NOMO-1 treated with DMSO at 0.1 percent for 48 hours (cell line): ENCODE results near the gene PDE4D.
"Not testable (repeated sequence)": the region's sequence is repeated elsewhere in the genome, so short reads cannot be mapped to it uniquely, and the experiment has no call there.

Experiments used
- DNase-seq: peaks from one replicate; lab custom pipeline; 2025; ENCODE audit not compliant: unreplicated experiment; lab: John Stamatoyannopoulos, UW

The PDE4D gene

DNA sequence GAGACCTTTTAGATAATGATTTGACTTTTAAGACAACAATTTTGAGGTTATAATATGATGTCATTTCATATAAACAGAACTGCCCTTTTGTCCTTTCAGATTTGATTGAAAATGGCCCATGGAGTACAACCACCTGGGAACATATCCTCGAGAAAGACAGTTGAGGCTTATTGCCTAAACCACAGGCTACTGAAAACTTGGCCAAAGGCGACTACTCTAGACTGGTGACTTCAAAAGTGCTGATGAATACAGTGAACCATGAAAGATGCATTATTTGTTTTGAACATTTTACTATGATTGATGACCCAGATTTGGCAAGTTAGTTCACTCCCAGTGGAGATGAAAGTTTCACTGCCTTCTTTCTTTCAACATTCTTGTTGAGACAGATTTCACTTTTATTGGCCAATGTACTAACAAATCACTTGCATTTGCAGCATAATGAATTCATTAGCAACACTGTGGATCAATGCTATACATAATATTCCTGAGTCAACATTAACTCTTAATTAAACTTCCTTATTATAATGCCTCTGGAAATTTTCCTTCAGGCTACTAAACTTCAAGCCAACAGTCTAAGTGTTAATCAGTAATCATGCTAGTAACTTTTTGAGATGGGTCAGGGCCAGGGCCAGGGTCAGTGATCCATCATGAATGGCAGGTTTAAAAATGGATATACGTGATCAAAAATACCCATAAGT, 830.4 kb downstream of the PDE4D start:
- peak; percentile 9 for DNase-seq

DNA sequence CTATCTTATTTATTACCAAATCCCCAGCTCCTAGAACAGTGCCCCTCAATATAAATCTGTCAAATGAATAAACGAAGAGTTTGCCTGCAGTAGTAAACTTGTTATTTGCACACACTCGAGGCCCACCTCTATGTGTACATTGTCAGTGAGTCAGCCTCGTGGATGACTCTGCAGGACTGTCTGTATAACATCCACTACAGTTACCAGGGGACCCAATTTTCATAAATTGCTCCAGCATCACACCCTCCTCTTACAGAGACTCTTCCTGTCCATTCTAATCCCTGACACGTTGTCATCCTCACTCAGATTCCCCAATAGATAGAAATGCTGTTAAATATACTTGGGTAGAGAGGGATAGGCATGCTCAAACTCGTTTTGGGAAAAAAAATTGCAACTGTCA, 832.1 kb downstream of the PDE4D start:
- no peak for DNase-seq

DNA sequence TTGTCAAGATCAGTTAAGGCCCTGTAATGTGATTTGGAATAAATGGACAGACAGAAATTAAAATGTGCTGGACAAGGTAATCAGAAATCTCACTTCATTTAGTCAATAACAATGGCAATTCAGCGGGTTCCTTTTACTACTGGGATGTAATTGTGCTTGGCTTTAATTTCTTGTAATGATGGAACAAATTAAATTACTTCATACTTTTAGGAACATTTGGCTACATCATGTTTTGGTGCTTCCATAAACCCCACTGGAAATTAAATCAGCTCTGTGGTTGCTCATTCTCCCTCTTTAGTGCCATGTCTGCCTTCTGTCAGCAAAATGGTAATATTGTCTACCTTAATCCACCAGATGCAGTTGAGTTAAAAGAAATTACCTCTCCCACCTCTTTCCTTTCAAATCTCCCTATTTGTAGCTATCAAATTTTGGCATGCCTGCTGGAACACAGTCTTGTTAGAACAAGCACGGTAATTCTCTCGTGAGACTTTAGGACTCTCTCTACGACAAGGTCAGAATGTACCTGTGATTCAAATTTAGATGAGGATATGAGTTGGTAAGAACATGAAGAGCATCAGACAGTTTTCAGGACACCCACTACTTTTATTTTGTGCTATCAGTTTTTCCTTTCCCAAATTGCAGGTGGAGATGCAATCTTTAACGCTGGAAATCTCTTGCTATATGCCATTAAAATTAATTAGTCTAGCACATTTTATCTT, 834.4 kb downstream of the PDE4D start:
- no peak for DNase-seq

DNA sequence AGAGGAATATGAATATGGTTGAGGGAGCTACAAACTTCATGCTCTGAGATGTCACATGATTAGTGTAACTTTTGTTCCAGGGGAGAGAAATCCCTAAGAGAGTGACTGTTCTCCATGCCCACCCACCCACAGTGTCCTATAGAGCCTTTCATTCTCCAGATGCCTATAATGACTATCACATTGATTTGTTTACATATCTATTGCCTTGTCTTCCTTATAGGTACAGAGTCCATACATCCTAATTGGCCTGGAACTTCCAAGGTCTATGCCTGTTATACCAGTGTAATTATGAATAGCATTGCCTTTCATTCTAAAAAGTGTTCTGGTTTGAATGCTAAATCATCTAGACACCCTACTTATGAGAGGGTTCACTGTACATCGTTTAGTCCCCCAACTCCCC, 835.3 kb downstream of the PDE4D start:
- no peak for DNase-seq

DNA sequence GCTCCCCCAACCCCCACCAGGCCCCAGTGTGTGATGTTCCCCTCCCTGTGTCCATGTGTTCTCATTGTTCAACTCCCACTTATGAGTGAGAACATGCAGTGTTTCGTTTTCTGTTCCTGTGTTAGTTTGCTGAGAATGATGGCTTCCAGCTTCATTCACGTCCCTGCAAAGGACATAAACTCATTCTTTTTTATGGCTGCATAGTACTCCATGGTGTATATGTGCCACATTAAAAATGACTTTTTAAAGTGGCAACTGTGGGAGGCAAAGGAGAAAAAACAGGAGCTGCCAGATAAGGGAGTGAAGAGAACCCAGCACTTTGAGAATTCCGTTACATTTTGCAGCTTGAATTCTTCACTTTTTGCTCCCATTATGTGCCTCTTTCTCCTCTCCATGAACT, 836.9 kb downstream of the PDE4D start:
- not testable (repeated sequence) for DNase-seq

DNA sequence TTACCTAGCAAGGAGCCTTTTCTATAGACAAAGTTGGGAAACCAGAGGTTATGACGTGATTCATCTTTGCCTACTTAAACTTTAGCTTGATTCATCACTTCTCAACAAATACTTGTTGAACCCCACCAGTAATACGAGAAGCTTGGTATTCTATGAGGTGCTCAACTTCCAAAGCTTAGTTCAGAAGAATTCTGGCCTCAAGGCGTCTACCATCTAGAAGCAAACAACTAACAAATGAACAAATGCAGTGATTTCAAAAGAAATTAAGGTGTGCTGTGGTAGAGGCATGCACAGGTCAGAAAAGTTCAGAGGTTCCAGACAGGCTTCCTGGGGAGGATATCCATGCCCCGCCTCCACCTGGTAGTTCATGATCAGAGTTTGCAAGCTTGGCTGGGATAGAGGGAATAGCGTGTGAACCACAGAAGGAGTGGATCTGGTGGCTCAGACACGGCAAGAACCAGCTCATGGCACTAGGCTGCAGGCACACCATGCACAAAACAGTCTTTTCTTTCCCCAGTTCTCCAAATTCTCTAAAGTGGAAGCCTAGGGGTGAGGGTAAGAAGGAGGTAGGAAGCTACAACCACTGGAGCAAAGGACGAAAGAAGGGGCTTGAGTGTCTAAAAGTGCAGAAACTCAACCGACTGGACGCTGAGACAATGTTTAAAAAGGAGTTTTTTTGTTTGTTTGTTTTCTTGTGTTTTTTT, 837.6 kb downstream of the PDE4D start:
- no peak for DNase-seq

DNA sequence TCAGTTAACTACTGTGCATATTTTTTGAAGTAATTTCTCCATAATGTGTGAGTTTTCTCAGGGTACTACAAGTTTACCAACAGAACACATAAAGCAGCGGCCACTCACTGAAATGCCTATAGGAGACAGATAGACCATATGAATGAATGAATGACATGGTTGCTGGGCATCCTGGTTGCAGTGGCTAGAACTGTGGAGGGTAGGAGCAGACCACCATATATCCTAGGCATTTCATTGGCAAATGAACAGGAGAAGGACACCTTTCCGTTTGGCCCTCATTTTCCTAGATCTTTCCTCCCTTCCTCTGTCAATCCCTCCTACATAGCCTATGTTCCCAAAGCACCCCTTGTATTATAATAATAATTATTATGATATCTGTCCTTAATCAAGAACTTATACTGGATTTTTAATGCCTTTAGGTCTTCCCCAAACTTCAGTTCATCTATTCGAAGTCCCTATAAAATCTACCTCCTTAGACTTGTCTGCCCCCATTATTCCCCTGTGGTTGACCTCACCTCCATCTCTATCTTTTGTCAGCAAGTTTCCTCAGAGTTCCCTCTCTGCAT, 838.5 kb downstream of the PDE4D start:
- no peak for DNase-seq

DNA sequence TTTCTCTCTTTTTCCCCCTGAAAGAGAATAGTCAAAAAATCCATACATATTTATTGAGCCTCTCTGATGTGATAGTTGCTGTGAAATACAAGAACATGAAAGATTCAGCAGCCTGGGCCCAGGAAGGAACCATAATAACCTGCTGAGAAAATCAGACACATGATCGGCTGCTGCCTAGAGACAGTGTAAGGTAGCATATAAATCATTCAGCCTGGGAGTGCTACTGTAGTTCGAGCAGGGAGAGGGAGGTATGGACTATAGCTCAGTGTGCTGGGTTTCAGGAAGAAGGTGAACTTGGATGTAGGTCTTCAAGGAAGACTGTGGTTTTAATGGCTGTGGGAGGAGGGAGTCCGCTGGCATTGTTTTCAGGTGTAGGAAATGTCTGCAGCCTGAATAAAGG, 841.6 kb downstream of the PDE4D start:
- DNase-seq, result no peak

DNA sequence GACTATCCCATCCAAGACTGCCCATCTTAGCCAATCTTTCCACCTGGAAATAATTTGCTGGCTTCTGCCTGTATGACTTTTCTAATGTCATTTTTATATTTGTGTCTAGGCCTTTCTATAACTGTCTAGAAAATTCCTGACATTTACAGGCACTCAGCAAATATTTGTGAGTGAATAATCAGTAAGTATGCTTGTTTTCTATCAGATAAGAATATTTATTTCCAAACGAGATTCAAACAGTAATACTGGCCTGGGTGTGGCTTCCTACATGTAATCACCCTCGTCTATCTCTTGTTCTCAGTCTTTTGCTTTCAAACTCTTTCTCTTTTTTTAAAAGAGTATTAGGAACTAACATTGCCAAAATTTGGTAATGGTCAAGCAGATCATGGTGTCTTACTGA, 844.4 kb downstream of the PDE4D start:
- no peak for DNase-seq

DNA sequence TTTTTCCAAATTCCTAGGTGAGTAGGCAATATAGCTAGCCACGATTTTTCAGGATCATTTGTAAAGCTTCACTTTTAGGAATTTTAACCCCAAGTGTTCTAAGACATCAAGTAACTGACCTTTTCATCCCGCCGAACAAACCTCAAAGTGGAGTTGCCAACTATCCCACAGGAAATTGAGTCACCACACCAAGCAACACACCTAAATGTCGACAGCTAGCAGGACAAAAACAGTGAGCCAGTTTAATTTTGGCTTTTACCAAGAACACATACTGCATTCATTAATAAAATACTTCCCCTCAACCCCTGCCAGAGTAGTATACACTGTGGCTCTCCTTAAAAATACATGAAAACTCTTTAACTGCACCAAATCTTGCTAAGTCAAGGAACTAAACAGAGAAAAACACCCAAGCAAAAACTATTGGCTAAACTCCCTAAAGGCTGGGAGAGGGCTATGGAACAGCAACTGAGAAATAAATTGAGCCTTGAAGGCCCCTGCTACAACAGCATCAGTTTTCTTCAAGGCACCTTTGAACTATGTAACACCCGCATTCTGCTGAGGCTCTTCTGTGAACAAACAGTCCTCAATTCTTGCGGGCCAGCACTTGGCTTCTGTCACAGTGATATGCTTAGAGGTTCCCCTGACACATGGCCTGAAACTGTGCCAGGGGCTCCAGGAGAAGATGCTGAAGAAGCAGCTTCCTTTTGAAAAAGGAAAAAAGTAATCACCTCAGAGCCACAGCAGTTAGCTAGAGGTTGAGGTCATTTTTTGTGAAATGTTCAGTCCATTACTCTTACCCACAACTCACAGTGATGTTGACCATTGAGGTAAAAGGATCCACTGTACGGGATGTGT, 851.1 kb downstream of the PDE4D start:
- no peak for DNase-seq

DNA sequence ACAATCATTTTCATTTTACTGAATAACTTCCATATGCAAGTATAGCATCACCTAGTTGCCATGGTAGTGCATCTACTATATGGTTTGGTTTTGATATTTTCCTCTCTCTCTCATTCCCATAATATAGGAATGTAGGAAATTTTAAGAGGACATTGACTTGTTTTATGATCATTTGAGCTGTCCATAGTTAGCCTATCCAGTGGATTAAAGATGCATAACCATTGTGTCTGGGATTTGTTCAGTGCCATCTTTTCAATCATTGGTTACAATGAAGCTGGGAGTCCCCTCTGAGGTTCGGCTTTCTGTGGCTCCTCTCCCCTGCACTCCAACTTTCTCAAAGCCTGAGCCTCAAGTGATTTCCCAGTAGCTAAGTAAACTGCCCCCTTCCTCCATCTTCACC, 852.2 kb downstream of the PDE4D start:
- no peak for DNase-seq

DNA sequence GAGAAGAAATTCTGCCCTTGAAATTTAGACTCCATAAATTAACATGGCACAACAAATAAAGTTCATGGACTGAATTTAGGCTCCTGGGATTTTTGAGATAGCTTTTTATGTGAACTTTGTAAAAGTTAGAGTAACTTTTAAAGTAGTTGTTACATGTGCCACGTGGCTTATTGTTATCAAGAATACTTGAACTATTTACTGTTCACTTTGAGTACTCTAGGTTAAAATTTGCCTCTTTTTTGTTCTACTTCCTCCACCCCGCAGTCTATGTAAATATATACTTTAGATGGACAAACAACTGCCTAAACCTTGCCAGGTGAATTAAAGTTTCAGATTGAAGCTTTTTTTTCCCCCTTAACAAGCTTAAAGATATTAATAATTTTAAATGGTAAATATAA, 852.7 kb downstream of the PDE4D start:
- no peak for DNase-seq

DNA sequence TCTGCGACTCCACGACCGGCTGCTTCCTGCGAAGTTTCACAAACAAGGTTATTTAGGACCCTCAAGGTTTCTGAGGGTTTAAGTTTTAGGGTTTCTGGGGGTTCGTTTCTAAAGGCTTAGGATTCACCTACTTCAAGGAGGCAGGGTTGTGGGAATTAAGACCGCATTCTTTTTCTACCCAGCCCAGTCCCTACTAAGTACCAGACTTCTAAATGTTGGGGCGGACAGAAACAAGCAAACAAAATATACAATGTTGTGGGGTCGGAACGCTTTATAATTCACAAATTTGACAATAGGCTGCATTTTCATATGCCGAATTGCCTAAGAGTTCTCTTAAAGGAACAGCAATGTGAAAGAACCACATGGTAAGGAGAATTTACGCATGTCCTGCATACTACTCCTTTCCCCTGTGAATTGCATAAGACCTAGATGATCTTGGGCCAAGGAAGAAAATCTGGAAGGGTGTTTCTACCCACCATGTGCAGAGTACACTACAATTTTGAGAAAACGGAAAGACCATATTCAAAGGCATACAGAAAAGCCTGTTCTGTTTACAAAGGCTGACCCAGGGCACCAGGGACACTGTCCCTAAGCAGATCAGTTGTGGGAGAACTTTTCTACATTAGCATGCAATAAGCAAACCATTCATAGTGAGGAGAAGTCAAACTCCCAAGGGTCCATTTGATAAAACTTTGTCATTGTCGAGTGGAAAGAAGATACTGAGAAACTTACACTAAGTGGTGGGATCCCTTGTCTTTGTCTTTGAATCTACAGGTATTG, 853.3 kb downstream of the PDE4D start:
- DNase-seq, result peak; percentile 55

DNA sequence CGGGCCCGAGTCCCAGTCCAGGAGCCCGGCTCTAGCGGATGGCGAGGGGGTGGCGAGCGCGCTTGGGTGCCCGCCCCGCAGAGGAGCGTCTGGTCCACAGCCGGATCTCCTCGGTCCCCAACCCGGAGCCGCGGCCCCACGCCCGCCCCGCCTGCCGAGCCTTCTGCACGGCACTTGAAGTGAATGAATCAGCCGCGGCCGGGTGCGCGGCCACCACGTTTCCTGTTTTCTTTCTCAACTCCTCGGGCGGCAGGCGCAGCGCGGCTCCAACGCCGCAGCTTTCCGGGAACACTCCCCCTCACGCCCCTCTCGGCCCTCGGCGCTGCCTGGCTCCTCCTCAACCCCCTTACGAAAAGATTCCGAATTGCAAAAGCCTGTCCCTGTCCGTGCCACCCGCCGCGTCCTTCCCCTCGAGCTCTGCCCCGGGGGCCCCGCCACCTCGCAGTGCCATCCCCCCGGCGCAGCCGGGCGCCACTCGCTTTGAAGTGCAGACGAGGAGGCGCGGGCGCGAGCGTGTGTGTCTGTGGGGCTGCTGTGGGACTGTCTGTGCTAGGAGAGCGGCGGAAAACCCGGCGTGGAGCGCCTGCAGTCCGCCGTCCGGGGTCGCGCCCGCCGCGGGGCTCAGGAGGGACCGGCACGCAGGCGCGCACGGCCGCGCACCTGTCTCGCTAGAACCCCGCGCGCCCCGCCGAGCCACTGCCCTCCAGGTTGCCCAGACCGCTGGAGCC, 854.1 kb downstream of the PDE4D start:
- DNase-seq, result peak; percentile 87

DNA sequence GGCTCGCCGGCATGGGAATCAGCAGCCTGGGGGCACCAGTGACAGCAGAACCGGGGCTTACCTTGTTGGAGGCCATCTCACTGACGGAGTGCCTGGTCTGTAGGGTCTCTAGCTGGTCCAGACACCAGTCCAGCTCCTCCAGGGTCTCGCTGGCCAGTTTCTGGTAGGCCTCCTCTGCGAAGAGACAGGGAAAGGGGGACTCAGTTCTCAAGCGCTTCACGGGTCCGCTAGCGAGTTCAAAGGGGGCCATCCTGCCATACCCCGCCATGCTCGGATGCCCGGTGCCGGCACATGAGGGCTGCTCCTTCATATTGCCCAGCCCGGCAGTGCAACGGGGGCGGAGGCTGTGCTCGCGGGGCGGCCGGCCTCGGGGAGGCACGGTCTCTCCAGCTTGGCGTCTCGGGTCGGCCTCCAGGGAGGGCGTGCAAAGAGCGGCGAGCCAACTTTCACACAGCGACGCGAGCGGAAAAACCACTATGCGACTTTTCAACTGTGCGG, 854.7 kb downstream of the PDE4D start:
- DNase-seq, result peak; percentile 64

DNA sequence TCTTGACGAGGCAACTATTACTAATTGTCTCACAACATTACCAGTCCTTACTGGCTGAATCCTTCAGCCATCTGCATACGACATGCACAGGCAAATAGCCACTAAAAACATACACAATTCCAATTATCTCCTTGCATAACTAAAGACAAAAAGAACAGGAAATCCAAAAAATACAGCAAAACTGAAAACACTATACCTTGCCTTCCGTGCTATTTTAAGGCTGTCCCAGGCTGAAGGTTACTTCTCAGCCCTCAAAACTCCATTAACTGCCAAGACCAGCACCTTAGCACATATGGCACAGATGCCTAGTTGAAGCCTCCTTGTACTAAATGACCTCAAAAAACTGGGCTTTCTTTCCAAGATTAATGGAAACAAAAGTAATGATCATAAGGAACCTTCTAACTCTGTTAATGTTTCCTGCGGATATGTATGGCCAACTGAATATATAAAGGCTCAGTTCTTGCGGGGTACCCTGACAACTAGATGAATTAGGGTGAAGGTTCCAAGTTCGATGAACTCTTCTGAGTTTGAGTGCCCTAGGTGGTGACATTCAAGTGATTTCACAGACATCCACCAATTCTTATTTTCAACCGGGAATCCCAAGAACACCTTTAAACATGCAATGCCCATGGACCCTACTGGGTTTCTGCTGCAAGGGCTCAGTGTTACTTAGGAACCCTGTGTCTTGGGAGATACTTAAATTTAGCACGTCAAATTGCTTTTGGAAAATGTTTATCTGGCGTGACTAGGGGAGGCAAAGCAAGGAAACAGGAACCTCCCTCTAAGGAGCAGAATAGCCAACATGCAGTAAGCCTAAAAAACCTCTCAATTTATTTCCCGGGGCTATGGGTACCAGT, 855.4 kb downstream of the PDE4D start:
- DNase-seq, result peak; percentile 4

DNA sequence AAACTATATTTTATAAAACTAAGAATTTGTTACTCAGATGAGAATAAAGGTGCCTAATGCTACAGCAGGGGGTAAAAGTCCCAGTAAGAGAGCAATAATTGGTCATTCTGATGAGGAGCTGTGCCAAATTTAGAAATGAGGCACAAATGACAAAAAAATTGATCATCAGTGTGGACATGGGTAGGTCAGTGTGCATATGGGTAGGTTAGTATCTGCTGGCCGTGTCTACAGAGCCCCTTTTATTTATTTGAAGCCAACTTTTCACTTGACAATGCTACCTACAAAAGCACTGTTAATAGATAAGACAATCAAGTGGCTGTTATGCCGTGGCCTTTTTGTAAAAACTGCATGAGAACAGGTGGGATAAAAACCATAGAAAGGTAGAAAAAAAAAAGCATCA, 856.1 kb downstream of the PDE4D start:
- no peak for DNase-seq

DNA sequence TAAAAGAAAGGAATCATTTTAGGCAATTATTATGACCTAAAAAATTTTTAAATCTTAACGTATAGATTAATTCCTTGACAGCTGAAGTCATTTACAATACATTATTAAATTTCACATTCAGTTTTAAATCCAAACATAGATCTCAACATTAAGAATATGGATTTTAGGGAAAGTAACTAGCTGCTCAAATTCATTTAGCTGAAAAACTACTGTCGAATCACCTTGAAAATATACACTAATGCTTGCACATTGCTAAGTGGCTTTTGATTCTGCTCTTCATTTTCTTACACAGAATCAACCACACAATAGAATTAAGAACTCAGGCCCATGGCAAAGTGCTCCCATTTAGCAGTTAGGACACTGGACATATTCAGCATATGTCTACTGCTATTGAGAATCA, 856.5 kb downstream of the PDE4D start:
- no peak for DNase-seq
